IPS-11a (cell line): ENCODE measurements around the gene TSKS.

Source experiments
- H3K4me3 ChIP-seq: one replicate; pipeline ENCODE4 v1.5.1; 2013; ENCODE audit warnings: low read depth, low read length, control low read depth

The TSKS gene

GRCh38 chr19:49798574-49798973 is 35.5 kb upstream of the TSKS start:
- no peak overlapping the region for H3K4me3 ChIP-seq

- H3K4me3 ChIP-seq: no peak overlapping the region
Observed at GRCh38 chr19:49795615-49796014, 32.5 kb upstream of the TSKS start.

- no peak overlapping the region for H3K4me3 ChIP-seq
Observed at GRCh38 chr19:49793561-49793840, 30.4 kb upstream of the TSKS start.

DNA sequence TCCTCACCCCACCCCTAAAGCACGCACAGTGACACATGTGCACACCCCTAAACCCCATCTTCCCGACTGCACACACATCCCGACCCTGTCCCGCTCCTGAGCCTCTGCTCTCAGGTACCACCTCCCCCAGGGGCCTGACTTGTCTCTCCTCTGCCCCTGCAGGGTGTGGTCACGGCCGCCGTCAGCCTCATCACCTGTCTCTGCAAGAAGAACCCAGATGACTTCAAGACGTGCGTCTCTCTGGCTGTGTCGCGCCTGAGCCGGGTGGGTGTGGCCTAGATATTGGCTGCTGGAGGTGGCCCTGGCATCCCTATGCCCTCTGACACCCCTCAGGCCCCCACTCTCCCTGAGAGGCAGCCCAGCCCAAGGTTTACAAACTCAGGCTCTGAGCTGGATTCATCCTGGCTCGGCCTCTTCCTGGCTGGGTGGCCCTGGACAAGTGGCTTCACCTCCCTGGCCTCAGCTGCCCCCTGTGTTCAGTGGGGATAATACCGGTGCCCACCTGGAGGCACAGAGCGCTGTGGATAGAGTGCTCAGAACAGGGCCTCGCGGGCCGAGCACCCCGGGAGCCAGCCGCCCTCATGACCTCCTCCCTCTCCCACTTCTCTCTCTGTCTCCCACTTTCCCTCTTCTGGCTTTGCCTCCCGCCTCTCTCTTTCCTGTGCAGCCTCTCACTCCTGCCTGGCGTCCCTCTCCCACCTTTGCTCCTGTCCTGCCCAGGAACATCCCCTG is 29.9 kb upstream of the TSKS start:
- no peak overlapping the region for H3K4me3 ChIP-seq

- H3K4me3 ChIP-seq: no peak overlapping the region
Observed at GRCh38 chr19:49791776-49792445, 28.8 kb upstream of the TSKS start.

DNA sequence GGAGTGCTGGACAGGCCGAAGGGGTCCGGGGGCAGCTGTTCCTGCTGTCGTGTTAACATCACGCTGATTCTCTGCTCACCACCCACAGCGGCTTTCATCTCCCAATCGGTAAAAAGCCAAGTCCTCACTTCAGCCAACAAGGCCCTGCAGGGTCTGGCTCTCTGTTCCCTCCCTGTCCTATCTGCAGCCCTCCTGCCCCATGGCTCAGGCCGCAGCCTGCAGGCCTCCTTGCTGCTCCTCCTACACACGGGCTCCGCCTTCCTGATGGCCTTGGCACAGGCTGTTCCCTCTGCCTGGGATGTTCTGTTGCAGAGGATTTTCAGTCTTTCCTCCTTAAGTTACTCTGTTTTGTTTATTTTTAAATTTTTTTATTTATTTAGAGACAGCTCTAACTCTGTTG is 27.8 kb upstream of the TSKS start:
- H3K4me3 ChIP-seq: no peak overlapping the region

DNA sequence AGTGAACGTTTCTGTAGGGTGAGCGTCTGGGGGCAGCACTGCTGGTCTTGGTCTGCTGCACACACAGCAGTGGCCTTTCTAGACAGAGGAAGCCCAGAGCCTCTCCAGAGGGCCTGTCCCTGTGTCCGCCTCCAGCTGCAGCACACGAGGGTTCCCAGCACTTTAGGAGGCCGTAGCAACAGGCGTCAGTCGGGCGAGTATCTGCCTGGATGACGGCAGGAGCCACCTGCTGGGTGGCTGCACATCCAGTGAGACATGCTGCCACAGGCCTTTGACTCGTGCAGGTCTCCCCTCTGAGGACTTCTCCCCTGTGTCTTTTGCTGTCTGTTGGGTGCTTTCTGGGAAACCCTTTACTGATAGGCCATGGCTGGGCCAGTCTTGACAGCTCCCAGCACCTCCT is 25.8 kb upstream of the TSKS start:
- no peak overlapping the region for H3K4me3 ChIP-seq

- H3K4me3 ChIP-seq: no peak overlapping the region
Observed at GRCh38 chr19:49787746-49788145, 24.6 kb upstream of the TSKS start.

GRCh38 chr19:49786376-49786820 is 23.3 kb upstream of the TSKS start:
- no peak overlapping the region for H3K4me3 ChIP-seq

GRCh38 chr19:49782515-49782914 is 19.4 kb upstream of the TSKS start:
- no peak overlapping the region for H3K4me3 ChIP-seq

- no peak overlapping the region for H3K4me3 ChIP-seq
Observed at GRCh38 chr19:49781394-49781793, 18.3 kb upstream of the TSKS start.

- H3K4me3 ChIP-seq: no peak overlapping the region
Observed at GRCh38 chr19:49780861-49781260, 17.8 kb upstream of the TSKS start.

GRCh38 chr19:49779731-49780555 is 16.8 kb upstream of the TSKS start:
- no peak overlapping the region for H3K4me3 ChIP-seq

DNA sequence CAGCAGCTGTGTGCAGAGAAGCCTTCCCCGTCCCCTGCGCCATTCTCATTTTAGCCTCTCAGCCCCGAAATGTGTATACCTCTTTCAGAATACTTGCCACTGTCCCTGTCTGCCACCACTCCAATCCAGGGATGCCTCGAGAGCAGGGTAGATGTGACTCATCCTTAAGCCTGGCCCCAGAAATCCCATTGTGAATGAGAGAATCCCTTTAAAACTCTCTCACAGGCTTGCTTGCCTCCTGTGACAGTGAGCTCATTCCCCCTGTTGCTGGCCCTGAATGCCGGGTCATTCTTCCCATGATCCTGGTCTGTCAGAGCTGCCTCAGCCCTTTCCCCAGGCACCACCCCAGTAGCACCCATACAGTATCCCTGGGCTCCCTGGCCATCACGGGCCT is 13.3 kb upstream of the TSKS start:
- H3K4me3 ChIP-seq: no peak overlapping the region

- H3K4me3 ChIP-seq: no peak overlapping the region
Observed at GRCh38 chr19:49775742-49776370, 12.8 kb upstream of the TSKS start.

GRCh38 chr19:49774969-49775368 is 11.9 kb upstream of the TSKS start:
- H3K4me3 ChIP-seq: no peak overlapping the region

- H3K4me3 ChIP-seq: no peak overlapping the region
Observed at GRCh38 chr19:49773663-49774350, 10.7 kb upstream of the TSKS start.

DNA sequence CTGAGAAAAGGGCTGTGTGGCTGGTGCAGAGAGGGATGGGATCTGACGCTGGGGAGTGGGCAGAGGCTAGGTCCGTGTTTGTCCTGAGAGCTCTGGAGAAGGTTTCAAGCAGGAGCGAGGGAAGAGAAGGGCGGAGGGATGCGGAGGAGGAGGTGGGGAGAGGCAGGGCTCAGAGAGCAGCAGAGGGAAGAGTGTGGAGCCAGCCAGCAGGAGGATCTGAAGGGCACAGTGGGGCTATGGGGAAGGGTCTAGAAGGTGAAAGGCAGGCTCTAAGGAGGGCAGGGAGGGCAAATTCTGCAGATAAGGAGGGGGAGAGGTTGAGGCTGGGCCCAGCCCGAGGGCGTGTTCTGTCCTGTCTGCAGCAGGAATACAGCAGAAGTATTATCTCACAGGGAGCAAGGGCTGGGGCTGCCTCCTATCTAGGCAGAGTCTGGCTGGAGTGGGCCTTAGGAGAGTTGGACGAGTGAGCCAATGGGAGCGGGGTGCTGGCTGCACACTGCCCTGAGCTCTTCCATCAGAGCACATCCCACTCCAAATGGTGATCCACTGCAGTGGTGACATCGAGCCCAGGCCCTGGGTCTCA is 9.8 kb upstream of the TSKS start:
- no peak overlapping the region for H3K4me3 ChIP-seq

GRCh38 chr19:49771674-49772139 is 8.6 kb upstream of the TSKS start:
- H3K4me3 ChIP-seq: no peak overlapping the region

- H3K4me3 ChIP-seq: no peak overlapping the region
Observed at GRCh38 chr19:49770529-49770928, 7.4 kb upstream of the TSKS start.
